ENCODE data around the gene CBLIF. TPM values are rescaled to one million over a fixed set of nuclear protein-coding genes. Genes with fewer than 3 reads are reported as not detected.
A peak's percentile ranks its signal among the peaks of the same experiment; 100 is the strongest.
"Not testable (repeated sequence)": the region's sequence is repeated elsewhere in the genome, so short reads cannot be mapped to it uniquely, and the experiment has no call there.

The CBLIF gene
- total RNA-seq, 3 donors from 2014 or later (not counting 1 experiment from before 2014, with no cell fraction given), result not detected

DNA sequence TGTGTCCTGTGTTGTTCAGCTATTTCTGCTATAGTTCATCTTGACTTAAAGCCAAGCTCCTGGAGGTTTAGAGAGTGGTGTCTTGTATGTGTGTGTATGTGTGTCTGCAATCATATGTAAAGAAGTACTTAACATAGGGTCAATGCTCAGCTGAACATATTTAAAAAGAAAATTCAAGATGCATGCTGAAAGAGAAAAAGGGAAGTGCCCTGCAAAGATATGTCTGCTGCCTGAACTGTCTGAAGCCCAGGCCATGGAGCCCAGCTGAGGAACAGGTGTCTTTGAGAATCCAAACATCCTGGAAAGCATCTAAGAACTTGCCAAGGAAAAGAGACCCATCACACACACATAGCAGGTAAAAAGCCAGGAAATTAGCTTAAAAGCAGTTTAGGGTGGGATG lies 14.4 kb upstream of the CBLIF start:
- Mint-ChIP-seq H3K36me3 (no peaks in the 10 kb centered on the region), H3K4me1 (peaks cover 14 to 32% of the 10 kb centered on the region in 2 donors), H3K27ac (peak overlapping the region in 1 of 2 donors; percentile 26), H3K27me3 (ENCODE audit: low read depth in 2 of 2) (peaks cover 0 to 8% of the 10 kb centered on the region in 2 donors), H3K9me3 (peaks cover 0 to 2% of the 10 kb centered on the region in 2 donors), H3K4me3 (no peak overlapping the region)
- H3K27ac ChIP-seq (ENCODE audit: low read length), result no peak overlapping the region
- no peaks in the 10 kb centered on the region for H3K4me1 ChIP-seq (ENCODE audit: control insufficient read depth, insufficient read depth, low read length)
- TF ChIP-seq CTCF (IDR thresholded peaks at IDR 0.05), result no peak
- no peak overlapping the region for H3K4me3 ChIP-seq (ENCODE audit: low read length)
- no peaks in the 10 kb centered on the region for H3K27me3 ChIP-seq (ENCODE audit: control insufficient read depth, insufficient read depth, low read length)
- intact Hi-C loops (cut with micrococcal nuclease), result no loop called here
- H3K36me3 ChIP-seq (ENCODE audit: control insufficient read depth, insufficient read depth, low read length), result no peaks in the 10 kb centered on the region
- ATAC-seq (no peak), DNase-seq (no peak)
- H3K9me3 ChIP-seq (ENCODE audit: control insufficient read depth, insufficient read depth, low read length), result no peaks in the 10 kb centered on the region

DNA sequence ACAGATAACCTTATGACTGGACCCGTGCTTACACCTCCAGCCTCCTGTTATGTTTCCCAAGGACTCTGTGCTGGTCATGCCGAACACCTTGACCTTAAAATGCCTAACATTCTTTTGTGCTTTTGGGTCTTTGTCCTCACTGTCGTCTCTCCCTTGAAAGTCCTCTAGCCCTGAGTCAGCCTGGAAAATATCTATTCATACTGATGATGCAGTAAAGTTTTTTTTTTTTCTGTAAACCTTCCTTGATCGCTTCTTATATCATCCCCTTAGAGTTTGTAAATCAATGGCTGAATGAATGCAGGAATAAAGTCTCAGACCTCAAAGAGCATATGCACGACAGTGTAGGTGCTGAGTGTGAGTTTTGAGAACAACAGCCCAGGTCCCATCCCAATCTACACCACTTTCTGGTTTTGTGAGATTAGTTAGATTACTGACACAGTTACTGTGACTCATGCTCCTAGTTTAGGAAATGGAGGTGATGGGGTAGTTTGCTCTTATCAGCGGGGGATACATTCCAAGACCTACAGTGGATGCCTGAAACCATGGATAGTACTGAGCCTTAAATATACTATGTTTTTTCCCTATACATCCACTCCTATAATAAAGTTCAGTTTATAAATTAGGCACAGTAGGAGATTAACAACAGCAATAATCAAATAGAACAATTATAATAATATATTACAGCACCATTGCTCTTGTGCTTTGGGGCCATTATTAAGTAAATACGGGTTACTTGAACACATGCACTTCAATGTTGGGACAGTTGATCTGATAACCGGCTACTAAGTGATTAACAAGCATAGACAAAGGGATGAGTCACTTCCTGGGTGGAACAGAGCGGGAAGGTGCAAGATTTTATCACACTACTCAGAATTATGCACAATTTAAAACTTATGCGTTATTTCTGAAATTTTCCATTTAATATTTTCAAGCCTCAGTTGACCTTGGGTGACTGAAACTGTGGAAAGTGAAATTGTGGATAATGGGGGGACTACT lies 12.4 kb upstream of the CBLIF start:
- 62% methylated on average over 7 of the region's 10 CpGs for WGBS (ENCODE audit: insufficient coverage)
- ATAC-seq (peak; percentile 64 to 91 (median 69)), DNase-seq (peak in 1 of 2 donors; percentile 29)
- peak overlapping the region; percentile 17 to 65 for H3K27ac Mint-ChIP-seq
- H3K4me3 Mint-ChIP-seq, result peak overlapping the region; percentile 55
- Histone ChIP-seq H3K4me1 (ENCODE audit: control insufficient read depth, insufficient read depth, low read length) (no peaks in the 10 kb centered on the region), H3K27me3 (ENCODE audit: control insufficient read depth, insufficient read depth, low read length) (no peaks in the 10 kb centered on the region), H3K4me3 (ENCODE audit: low read length) (no peak overlapping the region), H3K36me3 (ENCODE audit: control insufficient read depth, insufficient read depth, low read length) (no peaks in the 10 kb centered on the region), H3K27ac (ENCODE audit: low read length) (no peak overlapping the region), H3K9me3 (ENCODE audit: control insufficient read depth, insufficient read depth, low read length) (no peaks in the 10 kb centered on the region)
- peaks cover 14 to 32% of the 10 kb centered on the region in 2 donors for H3K4me1 Mint-ChIP-seq
- intact Hi-C loops (cut with micrococcal nuclease), result no loop called here
- peaks cover 0 to 2% of the 10 kb centered on the region in 2 donors for H3K9me3 Mint-ChIP-seq
- TF ChIP-seq CTCF (IDR thresholded peaks at IDR 0.05), result no peak
- peaks cover 0 to 8% of the 10 kb centered on the region in 2 donors for H3K27me3 Mint-ChIP-seq (ENCODE audit: low read depth in 2 of 2)
- H3K36me3 Mint-ChIP-seq, result no peaks in the 10 kb centered on the region

DNA sequence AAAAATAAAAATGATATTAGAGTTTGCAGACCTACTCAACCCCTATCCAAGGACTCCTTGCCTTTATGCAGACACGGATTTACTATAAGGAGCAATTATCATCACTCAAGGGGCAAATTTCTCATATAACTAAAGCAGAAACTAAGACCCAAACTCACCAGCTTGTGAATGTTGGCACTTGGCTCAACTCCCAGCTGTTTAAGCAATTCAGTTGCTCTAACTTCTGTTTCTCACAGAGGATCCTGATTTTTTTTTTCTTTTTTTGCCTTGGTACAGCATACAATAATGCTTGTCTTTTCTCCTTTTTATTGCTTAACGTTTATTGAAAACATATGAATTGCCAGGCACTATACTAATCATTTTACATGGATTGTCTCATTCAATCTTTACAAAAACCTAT lies 9.6 kb upstream of the CBLIF start:
- TF ChIP-seq CTCF (IDR thresholded peaks at IDR 0.05), result no peak
- 61% methylated on average over 2 of the region's 2 CpGs for WGBS (ENCODE audit: insufficient coverage)
- no peaks in the 10 kb centered on the region for H3K27me3 Mint-ChIP-seq (ENCODE audit: low read depth in 2 of 2)
- H3K4me3 ChIP-seq (ENCODE audit: low read length), result no peak overlapping the region
- H3K27me3 ChIP-seq (ENCODE audit: control insufficient read depth, insufficient read depth, low read length), result no peaks in the 10 kb centered on the region
- H3K9me3 ChIP-seq (ENCODE audit: control insufficient read depth, insufficient read depth, low read length), result no peaks in the 10 kb centered on the region
- H3K36me3 Mint-ChIP-seq, result no peaks in the 10 kb centered on the region
- H3K27ac Mint-ChIP-seq, result no peak overlapping the region
- H3K4me1 Mint-ChIP-seq, result peaks cover 14 to 32% of the 10 kb centered on the region in 2 donors
- intact Hi-C loops (cut with micrococcal nuclease), result no loop called here
- no peak overlapping the region for H3K27ac ChIP-seq (ENCODE audit: low read length)
- no peak for ATAC-seq
- peaks cover 0 to 2% of the 10 kb centered on the region in 2 donors for H3K9me3 Mint-ChIP-seq
- H3K36me3 ChIP-seq (ENCODE audit: control insufficient read depth, insufficient read depth, low read length), result no peaks in the 10 kb centered on the region
- no peak for DNase-seq
- no peaks in the 10 kb centered on the region for H3K4me1 ChIP-seq (ENCODE audit: control insufficient read depth, insufficient read depth, low read length)
- no peak overlapping the region for H3K4me3 Mint-ChIP-seq

GRCh38 chr11:59851416-59851815 lies 6.1 kb upstream of the CBLIF start:
- intact Hi-C loops (cut with micrococcal nuclease); H3K27me3 ChIP-seq (ENCODE audit: control insufficient read depth, insufficient read depth, low read length); ATAC-seq; H3K27me3 Mint-ChIP-seq (ENCODE audit: low read depth in 2 of 2); H3K4me1 ChIP-seq (ENCODE audit: control insufficient read depth, insufficient read depth, low read length); H3K36me3 ChIP-seq (ENCODE audit: control insufficient read depth, insufficient read depth, low read length); DNase-seq; H3K4me3 ChIP-seq (ENCODE audit: low read length); H3K27ac ChIP-seq (ENCODE audit: low read length); H3K4me3 Mint-ChIP-seq; H3K36me3 Mint-ChIP-seq; H3K9me3 Mint-ChIP-seq; H3K9me3 ChIP-seq (ENCODE audit: control insufficient read depth, insufficient read depth, low read length); H3K27ac Mint-ChIP-seq; H3K4me1 Mint-ChIP-seq: not testable (repeated sequence)
- WGBS (ENCODE audit: insufficient coverage), result 73% methylated on average over 5 of the region's 5 CpGs

- H3K36me3 ChIP-seq (ENCODE audit: control insufficient read depth, insufficient read depth, low read length); H3K9me3 Mint-ChIP-seq; H3K4me3 Mint-ChIP-seq; intact Hi-C loops (cut with micrococcal nuclease); DNase-seq; H3K27ac Mint-ChIP-seq; H3K27me3 Mint-ChIP-seq (ENCODE audit: low read depth in 2 of 2); H3K36me3 Mint-ChIP-seq; H3K9me3 ChIP-seq (ENCODE audit: control insufficient read depth, insufficient read depth, low read length); H3K4me1 ChIP-seq (ENCODE audit: control insufficient read depth, insufficient read depth, low read length); H3K27ac ChIP-seq (ENCODE audit: low read length); H3K4me1 Mint-ChIP-seq; H3K4me3 ChIP-seq (ENCODE audit: low read length); H3K27me3 ChIP-seq (ENCODE audit: control insufficient read depth, insufficient read depth, low read length); ATAC-seq: not testable (repeated sequence)
- WGBS (ENCODE audit: insufficient coverage), result 83% methylated on average over 2 of the region's 2 CpGs
Observed at GRCh38 chr11:59849551-59849950, 4.3 kb upstream of the CBLIF start.

Data from natural killer cell (primary cell).